Muscle of leg (tissue), 11 donors: ENCODE data around the gene CD34. TPM values are rescaled to one million over a fixed set of nuclear protein-coding genes. Genes with fewer than 3 reads are reported as not detected.
A peak's percentile ranks its signal among the peaks of the same experiment; 100 is the strongest.

Experiments used
- DNase-seq: peaks from one replicate; pipeline ENCODE4 v3.0.0; 2013
- H3K27ac ChIP-seq: one replicate; pipeline ENCODE4 v1.5.1; 2013; ENCODE audit warnings: mild to moderate bottlenecking, low read length, control low read depth
- H3K27me3 ChIP-seq: one replicate; pipeline ENCODE4 v1.6.1; 2013; ENCODE audit warnings: low read length; ENCODE audit not compliant: control insufficient read depth, insufficient read depth
- H3K36me3 ChIP-seq: one replicate; pipeline ENCODE4 v1.6.1; 2013; ENCODE audit warnings: low read length; ENCODE audit not compliant: control insufficient read depth, insufficient read depth
- H3K4me1 ChIP-seq: one replicate; pipeline ENCODE4 v1.6.1; 2013; ENCODE audit warnings: low read length; ENCODE audit not compliant: control insufficient read depth, insufficient read depth
- H3K4me3 ChIP-seq: one replicate; pipeline ENCODE4 v1.5.1; 2013; ENCODE audit warnings: low read length, control low read depth
- H3K9me3 ChIP-seq: replicated peaks from 2 replicates; pipeline ENCODE4 v1.6.1; 2013; ENCODE audit warnings: low read depth, low read length; ENCODE audit not compliant: control insufficient read depth
- WGBS: methylation state at CpG from one replicate; pipeline ENCODE4 v1.1.5; 2013; ENCODE audit warnings: missing lambda C conversion rate; ENCODE audit not compliant: insufficient coverage; 5-methylcytosine and 5-hydroxymethylcytosine counted together
- polyA plus RNA-seq, 8 donors: library from polyadenylated mRNA; unstranded; fragments of 120-200 nt; gene quantifications; one replicate each; pipeline versions ENCODE4 v1.2.1 to v1.2.3, GENCODE V29; 2013; ENCODE audit warnings: inconsistent platforms in 1 of 8, low replicate concordance in 1 of 8; ENCODE audit not compliant: insufficient read length in 8 of 8, insufficient read depth in 1 of 8
- total RNA-seq: library from RNA; stranded (reverse); fragments of 120-200 nt; gene quantifications from one replicate; pipeline ENCODE4 v1.2.4, GENCODE V29; 2013

The CD34 gene
- total and polyA plus RNA-seq, 9 donors = 62.2 to 204 (median 158) TPM

GRCh38 chr1:207860531-207860930 lies 50.4 kb downstream of the CD34 start:
- Histone ChIP-seq H3K27me3 (no peaks in the 10 kb centered on the region), H3K9me3 (no peaks in the 10 kb centered on the region), H3K36me3 (peaks cover 9% of the 10 kb centered on the region), H3K4me1 (peaks cover 3% of the 10 kb centered on the region), H3K4me3 (no peak overlapping the region), H3K27ac (no peak overlapping the region)
- 89% methylated on average over 5 of the region's 5 CpGs for WGBS
- DNase-seq = no peak

- no peak for DNase-seq
- Histone ChIP-seq H3K9me3 (no peaks in the 10 kb centered on the region), H3K36me3 (peaks cover 9% of the 10 kb centered on the region), H3K27ac (no peak overlapping the region), H3K27me3 (no peaks in the 10 kb centered on the region), H3K4me1 (peaks cover 4% of the 10 kb centered on the region), H3K4me3 (no peak overlapping the region)
- WGBS = 62% methylated on average over 4 of the region's 4 CpGs
Measured at GRCh38 chr1:207858806-207859205, 52.1 kb downstream of the CD34 start.

- WGBS = no CpG with 5 or more reads among the region's 1 CpG
- Histone ChIP-seq H3K4me3 (no peak overlapping the region), H3K27me3 (no peaks in the 10 kb centered on the region), H3K4me1 (peaks cover 7% of the 10 kb centered on the region), H3K9me3 (no peaks in the 10 kb centered on the region), H3K27ac (no peak overlapping the region), H3K36me3 (peaks cover 7% of the 10 kb centered on the region)
- DNase-seq = no peak
Measured at GRCh38 chr1:207858281-207858680, 52.6 kb downstream of the CD34 start.

GRCh38 chr1:207857447-207857846 lies 53.5 kb downstream of the CD34 start:
- H3K4me1 ChIP-seq = peaks cover 12% of the 10 kb centered on the region
- no peaks in the 10 kb centered on the region for H3K9me3 ChIP-seq
- peaks cover 3% of the 10 kb centered on the region for H3K36me3 ChIP-seq
- H3K27me3 ChIP-seq = no peaks in the 10 kb centered on the region
- H3K4me3 ChIP-seq = no peak overlapping the region
- WGBS = 89% methylated on average over 5 of the region's 7 CpGs
- DNase-seq = no peak
- H3K27ac ChIP-seq = no peak overlapping the region

GRCh38 chr1:207856276-207857023 lies 54.5 kb downstream of the CD34 start:
- Histone ChIP-seq H3K27me3 (no peaks in the 10 kb centered on the region), H3K4me1 (peaks cover 14% of the 10 kb centered on the region), H3K9me3 (no peaks in the 10 kb centered on the region), H3K27ac (no peak overlapping the region), H3K36me3 (peaks cover 3% of the 10 kb centered on the region), H3K4me3 (no peak overlapping the region)
- 50% methylated on average over 1 of the region's 1 CpG for WGBS
- DNase-seq = no peak

GRCh38 chr1:207854001-207854400 lies 56.9 kb downstream of the CD34 start:
- WGBS = 100% methylated on average over 2 of the region's 2 CpGs
- Histone ChIP-seq H3K4me1 (peaks cover 14% of the 10 kb centered on the region), H3K27me3 (no peaks in the 10 kb centered on the region), H3K36me3 (peaks cover 7% of the 10 kb centered on the region), H3K9me3 (no peaks in the 10 kb centered on the region), H3K4me3 (no peak overlapping the region), H3K27ac (no peak overlapping the region)
- DNase-seq = no peak

- H3K36me3 ChIP-seq = peaks cover 7% of the 10 kb centered on the region
- no peak overlapping the region for H3K27ac ChIP-seq
- H3K27me3 ChIP-seq = no peaks in the 10 kb centered on the region
- 20% methylated on average over 1 of the region's 1 CpG for WGBS
- peaks cover 16% of the 10 kb centered on the region for H3K4me1 ChIP-seq
- no peaks in the 10 kb centered on the region for H3K9me3 ChIP-seq
- no peak overlapping the region for H3K4me3 ChIP-seq
- DNase-seq = peak; percentile 71
Measured at GRCh38 chr1:207853372-207853757, 57.6 kb downstream of the CD34 start.

- H3K4me1 ChIP-seq = peaks cover 20% of the 10 kb centered on the region
- no peak overlapping the region for H3K4me3 ChIP-seq
- H3K9me3 ChIP-seq = no peaks in the 10 kb centered on the region
- 64% methylated on average over 2 of the region's 9 CpGs for WGBS
- peaks cover 7% of the 10 kb centered on the region for H3K36me3 ChIP-seq
- H3K27me3 ChIP-seq = no peaks in the 10 kb centered on the region
- no peak for DNase-seq
- no peak overlapping the region for H3K27ac ChIP-seq
Measured at GRCh38 chr1:207852576-207853371, 58.2 kb downstream of the CD34 start.

GRCh38 chr1:207851696-207852095 lies 59.2 kb downstream of the CD34 start:
- DNase-seq = no peak
- peaks cover 7% of the 10 kb centered on the region for H3K36me3 ChIP-seq
- WGBS = 51% methylated on average over 3 of the region's 4 CpGs
- H3K4me3 ChIP-seq = no peak overlapping the region
- H3K9me3 ChIP-seq = no peaks in the 10 kb centered on the region
- peaks cover 20% of the 10 kb centered on the region for H3K4me1 ChIP-seq
- no peak overlapping the region for H3K27ac ChIP-seq
- H3K27me3 ChIP-seq = no peaks in the 10 kb centered on the region

- Histone ChIP-seq H3K4me1 (peaks cover 20% of the 10 kb centered on the region), H3K9me3 (no peaks in the 10 kb centered on the region), H3K4me3 (no peak overlapping the region), H3K36me3 (peaks cover 7% of the 10 kb centered on the region), H3K27me3 (no peaks in the 10 kb centered on the region), H3K27ac (no peak overlapping the region)
- no peak for DNase-seq
- 75% methylated on average over 2 of the region's 7 CpGs for WGBS
Measured at GRCh38 chr1:207850621-207851407, 60.1 kb downstream of the CD34 start.
